ENCODE results near the gene ATP5MK.
"Not testable (repeated sequence)": the region's sequence is repeated elsewhere in the genome, so short reads cannot be mapped to it uniquely, and the experiment has no call there.

Gene ATP5MK

DNA sequence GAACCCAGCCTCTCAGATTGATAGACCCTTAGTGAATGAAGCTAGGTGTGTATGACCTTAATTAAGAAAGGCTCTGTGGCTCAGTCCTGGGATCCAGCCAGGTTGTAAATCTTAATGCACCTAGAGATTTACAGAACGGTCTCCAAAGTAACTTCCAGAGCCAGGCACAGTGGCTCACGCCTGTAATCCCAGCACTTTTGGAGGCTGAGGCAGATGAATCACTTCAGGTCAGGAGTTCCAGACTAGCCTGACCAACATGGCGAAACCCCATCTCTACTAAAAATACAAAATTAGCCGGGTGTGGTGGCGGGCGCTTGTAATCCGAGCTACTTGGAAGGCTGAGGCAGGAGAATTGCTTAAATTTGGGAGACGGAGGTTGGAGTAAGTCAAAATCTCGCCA is 31.6 kb upstream of the ATP5MK start:
- TF ChIP-seq, protein P1, sequence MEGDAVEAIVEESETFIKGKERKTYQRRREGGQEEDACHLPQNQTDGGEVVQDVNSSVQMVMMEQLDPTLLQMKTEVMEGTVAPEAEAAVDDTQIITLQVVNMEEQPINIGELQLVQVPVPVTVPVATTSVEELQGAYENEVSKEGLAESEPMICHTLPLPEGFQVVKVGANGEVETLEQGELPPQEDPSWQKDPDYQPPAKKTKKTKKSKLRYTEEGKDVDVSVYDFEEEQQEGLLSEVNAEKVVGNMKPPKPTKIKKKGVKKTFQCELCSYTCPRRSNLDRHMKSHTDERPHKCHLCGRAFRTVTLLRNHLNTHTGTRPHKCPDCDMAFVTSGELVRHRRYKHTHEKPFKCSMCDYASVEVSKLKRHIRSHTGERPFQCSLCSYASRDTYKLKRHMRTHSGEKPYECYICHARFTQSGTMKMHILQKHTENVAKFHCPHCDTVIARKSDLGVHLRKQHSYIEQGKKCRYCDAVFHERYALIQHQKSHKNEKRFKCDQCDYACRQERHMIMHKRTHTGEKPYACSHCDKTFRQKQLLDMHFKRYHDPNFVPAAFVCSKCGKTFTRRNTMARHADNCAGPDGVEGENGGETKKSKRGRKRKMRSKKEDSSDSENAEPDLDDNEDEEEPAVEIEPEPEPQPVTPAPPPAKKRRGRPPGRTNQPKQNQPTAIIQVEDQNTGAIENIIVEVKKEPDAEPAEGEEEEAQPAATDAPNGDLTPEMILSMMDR (IDR thresholded peaks at IDR 0.05; ENCODE audit: low read length, missing control alignments) = no peak
- no peak for DNase-seq (ENCODE audit: low read depth)
- no peak overlapping the region for H3K4me3 ChIP-seq (replicated peaks; ENCODE audit: low read depth, low read length)

DNA sequence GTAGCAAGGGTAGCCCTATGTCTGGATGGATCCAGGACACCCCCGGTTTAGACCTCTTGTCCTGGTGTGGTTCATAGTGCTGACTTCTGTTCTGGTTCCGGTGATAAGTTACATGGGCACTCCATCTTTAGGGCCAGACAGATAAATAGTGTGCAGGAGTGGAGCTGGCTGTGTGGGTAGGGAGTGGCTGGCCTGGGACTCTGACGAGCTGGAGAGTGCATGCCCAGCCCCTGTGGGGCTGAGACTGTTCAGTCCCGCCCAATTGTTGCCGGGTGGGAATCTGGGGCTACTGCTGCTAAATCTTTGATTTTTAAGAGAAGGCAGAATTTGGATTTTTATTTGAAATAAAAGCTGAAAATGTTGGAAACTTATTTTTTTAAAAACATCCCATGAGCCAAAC is 27.5 kb upstream of the ATP5MK start:
- DNase-seq (ENCODE audit: low read depth) = no peak
- TF ChIP-seq, protein P1 (IDR thresholded peaks at IDR 0.05; ENCODE audit: low read length, missing control alignments) = no peak
- no peak overlapping the region for H3K4me3 ChIP-seq (replicated peaks; ENCODE audit: low read depth, low read length)

DNA sequence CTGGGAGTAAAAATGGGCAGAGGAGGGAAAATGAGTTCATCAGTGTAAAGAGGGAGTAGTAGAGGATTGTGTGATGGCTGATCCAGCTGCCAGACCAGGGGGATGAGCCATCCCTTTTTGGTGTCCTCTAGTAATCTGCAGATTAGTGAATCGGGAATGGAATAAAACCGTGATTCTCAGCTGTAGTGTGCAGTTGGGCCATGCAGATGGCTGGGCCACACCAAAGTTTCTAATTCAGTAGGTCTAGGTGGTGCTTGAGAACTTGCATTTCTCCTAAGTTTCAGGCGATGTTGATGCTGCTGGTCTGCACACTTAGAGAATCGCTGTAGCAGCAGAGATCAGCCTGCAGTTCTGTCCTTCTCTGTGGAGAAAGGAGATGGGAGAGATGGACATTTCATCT is 22.8 kb upstream of the ATP5MK start:
- TF ChIP-seq, protein P1 (IDR thresholded peaks at IDR 0.05; ENCODE audit: low read length, missing control alignments) = no peak
- no peak overlapping the region for H3K4me3 ChIP-seq (replicated peaks; ENCODE audit: low read depth, low read length)
- no peak for DNase-seq (ENCODE audit: low read depth)

DNA sequence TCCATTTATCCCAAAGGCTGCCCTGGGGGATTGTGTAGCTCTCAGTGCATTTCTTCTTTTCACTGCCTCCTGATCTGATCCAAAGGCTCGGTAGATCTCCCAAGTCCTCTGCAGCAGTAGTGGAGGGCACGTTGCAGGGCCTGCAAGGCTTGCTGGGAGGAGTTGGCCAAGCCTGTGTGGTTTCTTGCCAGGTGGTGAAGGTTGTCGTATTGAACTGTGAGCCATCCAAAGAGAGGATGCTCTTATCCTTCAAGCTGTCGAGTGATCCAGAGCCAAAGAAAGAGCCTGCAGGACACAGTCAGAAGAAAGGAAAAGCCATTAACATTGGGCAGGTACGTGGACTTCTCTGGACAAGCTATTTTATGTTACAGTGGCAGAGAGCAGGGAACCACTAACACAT is 21.3 kb upstream of the ATP5MK start:
- no peak overlapping the region for H3K4me3 ChIP-seq (replicated peaks; ENCODE audit: low read depth, low read length)
- no peak for DNase-seq (ENCODE audit: low read depth)
- TF ChIP-seq, protein P1 (IDR thresholded peaks at IDR 0.05; ENCODE audit: low read length, missing control alignments) = no peak

DNA sequence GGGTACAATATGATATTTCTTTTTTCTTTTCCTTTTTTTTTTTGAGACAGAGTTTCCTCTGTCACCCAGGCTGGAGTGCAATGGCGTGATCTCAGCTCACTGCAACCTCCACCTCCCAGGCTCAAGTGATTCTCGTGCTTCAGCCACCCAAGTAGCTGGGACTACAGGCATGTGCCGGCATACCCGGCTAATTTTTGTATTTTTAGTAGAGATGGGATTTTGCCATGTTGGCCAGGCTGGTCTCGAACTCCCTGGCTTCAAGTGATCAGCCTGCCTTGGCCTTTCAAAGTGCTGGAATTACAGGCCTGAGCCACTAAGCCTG is 20.8 kb upstream of the ATP5MK start:
- DNase-seq (ENCODE audit: low read depth); H3K4me3 ChIP-seq (replicated peaks; ENCODE audit: low read depth, low read length): not testable (repeated sequence)

DNA sequence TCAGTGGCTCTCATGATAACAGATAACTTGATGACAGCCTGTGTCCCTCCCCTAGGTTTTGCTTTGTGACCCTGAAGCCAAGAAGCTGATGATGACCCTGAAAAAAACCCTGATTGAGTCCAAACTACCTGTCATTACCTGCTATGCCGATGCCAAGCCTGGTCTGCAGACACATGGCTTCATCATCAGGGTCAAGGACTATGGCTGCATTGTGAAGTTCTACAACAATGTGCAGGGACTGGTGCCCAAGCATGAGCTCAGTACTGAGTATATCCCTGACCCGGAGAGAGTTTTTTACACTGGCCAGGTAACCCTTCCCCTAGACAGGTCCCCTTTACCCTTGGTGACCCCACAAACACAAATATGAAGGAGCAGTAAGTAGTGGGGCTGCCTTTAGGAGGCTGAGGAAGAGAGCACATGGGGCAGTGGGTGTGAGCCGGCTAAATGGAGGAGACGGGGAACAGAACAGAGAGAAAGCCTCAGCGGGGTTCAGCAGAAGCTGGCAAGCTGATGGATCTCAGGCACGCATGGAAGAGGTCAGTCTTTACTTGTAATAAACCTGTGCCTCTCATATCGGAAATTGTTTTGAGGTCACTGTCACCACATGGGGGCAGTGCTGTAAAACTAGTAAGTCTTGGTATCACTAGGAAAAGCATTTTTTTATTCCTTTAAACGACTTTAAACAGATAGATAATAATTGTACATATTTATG is 20.3 kb upstream of the ATP5MK start:
- DNase-seq (ENCODE audit: low read depth) = peak; percentile 84
- TF ChIP-seq, protein P1 (IDR thresholded peaks at IDR 0.05; ENCODE audit: low read length, missing control alignments) = peak; percentile 61
- H3K4me3 ChIP-seq (replicated peaks; ENCODE audit: low read depth, low read length) = no peak overlapping the region

DNA sequence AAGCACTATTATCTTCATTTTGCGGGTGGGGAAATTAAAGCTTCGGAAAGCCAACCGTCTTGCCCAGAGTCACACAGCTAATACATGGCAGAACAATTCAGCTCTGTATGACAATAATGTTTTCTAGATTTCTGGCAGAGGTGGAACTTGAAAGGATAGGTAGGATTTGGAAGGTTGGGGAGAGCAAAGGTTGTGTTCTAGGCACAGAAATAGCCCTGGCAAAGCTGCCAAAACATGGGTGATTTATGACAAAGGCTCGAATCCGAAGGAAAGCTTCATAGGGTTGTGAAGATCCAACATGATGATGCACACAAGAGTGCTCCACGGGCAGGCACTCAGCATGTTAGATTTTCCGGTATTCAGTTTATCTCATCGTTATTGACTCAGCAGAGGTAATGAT is 19.3 kb upstream of the ATP5MK start:
- TF ChIP-seq, protein P1 (IDR thresholded peaks at IDR 0.05; ENCODE audit: low read length, missing control alignments) = no peak
- DNase-seq (ENCODE audit: low read depth) = no peak

More for the DNA sequence above, 19.3 kb upstream of the ATP5MK start:
- no peak overlapping the region for H3K4me3 ChIP-seq (replicated peaks; ENCODE audit: low read depth, low read length)

Data from fibroblast of pulmonary artery (primary cell).